ENCODE measurements around the gene CYLD.

Gene CYLD

GRCh38 chr16:50711040-50711439 is 30.8 kb upstream of the CYLD start:
- no peak for DNase-seq (ENCODE audit: low read depth in 2 of 3, low spot score in 2 of 3)

GRCh38 chr16:50711862-50712559 is 29.9 kb upstream of the CYLD start:
- DNase-seq (ENCODE audit: low read depth in 2 of 3, low spot score in 2 of 3), result no peak

DNA sequence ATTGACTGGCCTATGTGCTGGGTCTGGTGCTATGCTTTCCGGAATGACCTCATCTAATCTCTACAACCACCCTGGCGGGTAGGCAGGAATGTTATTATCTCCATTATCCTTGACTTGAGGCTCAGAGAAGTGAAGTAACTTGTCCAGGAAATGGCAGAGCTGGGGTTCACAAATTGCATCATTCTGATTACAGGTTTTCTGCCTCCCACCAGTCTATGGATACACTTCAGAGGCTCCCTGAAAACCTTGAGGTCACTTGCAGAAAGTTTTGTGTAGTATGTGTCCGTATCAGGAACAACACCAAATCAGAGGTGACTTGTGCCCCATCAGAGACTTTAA is 29.4 kb upstream of the CYLD start:
- DNase-seq (ENCODE audit: low read depth in 2 of 3, low spot score in 2 of 3), result no peak

DNA sequence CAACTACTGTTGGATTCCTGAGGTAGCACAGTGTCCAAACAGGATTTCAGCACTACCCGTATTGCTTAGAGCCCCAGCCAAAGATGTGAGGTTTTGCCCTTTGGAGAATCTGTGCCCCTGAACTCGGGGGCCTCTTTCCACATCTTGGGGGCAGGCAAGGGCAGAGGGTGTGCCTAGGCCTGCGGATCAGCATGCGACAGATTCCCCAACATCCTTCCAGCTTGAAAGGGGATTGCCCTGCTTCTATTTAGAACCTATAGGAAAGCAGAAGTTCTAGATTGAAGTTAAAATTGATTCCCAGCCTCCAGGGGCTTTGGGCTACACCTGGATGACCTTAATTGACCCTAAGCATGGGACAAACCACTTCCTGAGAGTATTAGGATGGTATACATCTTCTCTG is 28.9 kb upstream of the CYLD start:
- DNase-seq (ENCODE audit: low read depth in 2 of 3, low spot score in 2 of 3), result no peak

- DNase-seq (ENCODE audit: low read depth in 2 of 3, low spot score in 2 of 3), result no peak
Measured at GRCh38 chr16:50717091-50717490, 24.8 kb upstream of the CYLD start.

GRCh38 chr16:50717494-50717893 is 24.4 kb upstream of the CYLD start:
- DNase-seq (ENCODE audit: low read depth in 2 of 3, low spot score in 2 of 3), result no peak

DNA sequence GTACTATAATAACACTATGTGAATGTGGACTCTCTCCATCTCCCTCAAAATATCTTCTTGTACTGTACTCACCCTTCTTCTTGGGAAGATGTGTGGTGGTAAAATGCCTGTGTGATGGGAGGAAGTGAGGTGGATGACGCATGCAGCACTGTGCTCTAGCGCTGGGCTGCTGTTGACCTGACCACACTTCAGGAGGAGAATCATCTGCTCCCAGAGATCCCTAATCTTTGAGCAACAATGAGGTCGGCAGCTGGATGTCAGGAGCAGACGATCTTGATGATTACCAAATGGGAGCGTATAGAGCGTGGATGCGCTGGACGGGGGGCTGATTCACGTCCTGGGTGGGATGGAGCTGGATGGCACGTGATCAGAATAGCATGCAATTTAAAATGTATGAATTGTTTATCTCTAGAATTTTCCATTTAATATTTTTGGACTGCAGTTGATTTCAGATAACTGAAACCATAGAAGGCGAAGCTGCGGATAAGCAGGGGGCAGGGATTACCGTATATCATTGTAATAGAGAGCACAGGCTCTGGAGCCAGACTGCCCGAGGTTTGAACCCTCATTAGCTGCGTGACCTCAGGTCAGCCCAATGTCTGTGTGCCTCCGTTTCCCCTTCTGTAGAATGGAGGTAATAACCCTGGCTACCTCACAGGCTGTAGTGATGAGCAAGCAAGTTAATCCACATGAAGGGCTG is 23.7 kb upstream of the CYLD start:
- DNase-seq (ENCODE audit: low read depth in 2 of 3, low spot score in 2 of 3), result no peak

DNA sequence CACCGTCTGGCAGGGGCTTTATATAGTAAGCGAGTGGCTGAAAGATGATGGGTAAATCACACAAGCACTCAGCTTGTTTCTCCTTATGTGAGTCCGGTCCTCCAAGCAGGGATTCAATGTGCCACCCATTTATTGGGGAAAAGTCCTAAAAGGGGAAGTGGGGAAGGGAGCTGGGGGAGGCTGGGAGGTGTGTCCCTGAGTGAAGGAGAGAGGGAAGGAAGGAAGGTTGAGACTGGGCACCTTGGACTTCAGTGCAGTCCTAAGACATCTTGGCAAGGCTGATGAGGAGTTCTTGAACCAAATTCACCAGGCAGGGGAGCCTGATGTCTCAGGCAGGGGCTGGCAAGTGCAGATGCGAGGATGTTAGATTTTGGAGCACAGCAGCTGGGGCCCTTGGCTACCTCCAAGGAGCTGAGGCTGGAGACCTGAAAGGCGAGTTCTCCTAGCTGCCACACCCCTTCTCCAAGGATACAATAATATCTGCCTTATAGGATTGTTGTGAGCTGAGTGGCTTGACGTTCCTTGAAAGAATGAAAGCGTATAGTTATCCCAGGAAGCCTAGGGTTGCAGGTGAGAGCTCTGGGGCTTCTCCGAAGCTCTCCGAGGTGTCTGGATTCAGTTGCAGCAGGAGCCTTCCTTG is 23.0 kb upstream of the CYLD start:
- no peak for DNase-seq (ENCODE audit: low read depth in 2 of 3, low spot score in 2 of 3)

DNA sequence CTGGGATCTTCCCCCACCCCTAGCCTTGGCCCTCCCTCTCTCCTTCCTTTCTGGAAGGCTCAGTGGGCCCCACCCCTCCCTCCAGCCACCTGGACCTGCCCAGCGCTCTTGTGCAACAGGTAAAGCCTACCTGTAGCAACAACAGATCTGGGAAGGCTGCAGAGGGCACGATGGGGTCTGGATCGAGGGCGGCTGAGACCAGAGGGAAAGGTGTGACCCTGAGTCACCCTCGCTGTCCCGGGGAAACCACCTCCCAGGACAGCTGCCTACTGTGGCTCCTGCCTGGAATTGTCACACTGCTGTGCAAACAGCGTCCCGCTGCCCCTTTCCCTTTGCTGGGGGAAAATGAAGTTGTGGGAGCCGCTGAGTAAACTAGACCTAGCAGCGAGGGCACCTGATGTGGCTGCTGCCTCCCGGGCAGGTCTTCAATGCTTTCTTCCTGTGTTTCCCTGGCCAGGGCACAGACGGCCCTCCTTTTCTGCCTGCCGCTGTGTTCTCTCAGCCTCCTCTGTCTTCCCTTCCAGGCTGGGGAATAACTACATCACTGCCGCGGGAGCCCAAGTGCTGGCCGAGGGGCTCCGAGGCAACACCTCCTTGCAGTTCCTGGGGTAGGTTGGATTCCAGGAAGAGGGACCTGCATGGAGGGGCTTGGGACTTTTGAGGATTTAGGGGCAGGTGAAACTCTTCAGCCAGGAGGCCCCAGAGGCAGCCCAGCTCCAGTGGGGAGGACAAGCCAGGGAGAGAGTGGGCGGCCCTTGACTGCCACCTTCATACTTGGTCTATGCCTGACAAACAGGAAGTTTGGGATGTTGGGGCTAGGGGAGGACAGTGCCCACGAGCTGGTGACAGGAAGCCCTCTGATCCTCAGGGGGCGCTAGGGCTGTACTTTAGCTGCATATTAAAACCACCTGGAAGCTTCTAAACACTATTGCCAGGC is 22.2 kb upstream of the CYLD start:
- no peak for DNase-seq (ENCODE audit: low read depth in 2 of 3, low spot score in 2 of 3)

DNA sequence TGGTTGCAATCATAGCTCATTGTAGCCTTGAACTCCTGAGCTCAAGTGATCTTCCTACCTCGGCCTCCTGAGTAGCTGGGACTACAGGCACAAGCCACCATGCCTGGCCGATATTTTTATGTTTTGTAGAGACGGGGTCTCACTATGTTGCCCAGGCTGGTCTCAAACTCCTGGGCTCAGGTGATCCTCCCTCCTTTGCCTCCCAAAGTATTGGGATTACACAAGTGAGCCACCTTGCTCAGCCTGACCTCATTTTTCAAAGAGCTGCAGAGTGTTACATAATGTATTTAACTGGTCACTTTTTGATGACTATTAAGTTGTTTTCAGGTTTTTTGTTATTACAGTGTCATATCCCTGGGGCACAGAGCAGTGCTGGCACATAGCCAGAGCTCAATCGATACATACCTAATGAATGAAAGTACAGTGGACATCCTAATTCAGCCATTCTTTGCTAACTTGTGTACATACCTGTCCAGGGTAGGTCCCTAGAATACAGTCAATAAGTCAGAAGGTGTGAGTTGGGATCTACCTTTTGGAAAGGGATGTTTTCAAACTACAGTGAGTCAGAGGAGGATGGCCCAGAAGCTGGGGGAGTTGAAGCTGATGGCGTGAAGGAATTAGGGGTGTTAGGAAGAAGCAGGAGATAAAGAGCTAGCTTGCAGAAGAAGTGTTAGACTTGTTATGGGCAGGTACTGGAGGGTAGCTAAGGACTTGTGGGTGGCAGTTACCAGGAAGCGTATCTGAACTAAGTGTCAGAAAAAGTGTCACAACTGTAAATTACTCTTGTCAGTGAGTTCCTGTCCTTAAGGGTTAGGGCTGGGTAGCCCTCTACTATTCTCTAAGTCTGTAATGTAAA is 20.1 kb upstream of the CYLD start:
- DNase-seq (ENCODE audit: low read depth in 2 of 3, low spot score in 2 of 3), result no peak

DNA sequence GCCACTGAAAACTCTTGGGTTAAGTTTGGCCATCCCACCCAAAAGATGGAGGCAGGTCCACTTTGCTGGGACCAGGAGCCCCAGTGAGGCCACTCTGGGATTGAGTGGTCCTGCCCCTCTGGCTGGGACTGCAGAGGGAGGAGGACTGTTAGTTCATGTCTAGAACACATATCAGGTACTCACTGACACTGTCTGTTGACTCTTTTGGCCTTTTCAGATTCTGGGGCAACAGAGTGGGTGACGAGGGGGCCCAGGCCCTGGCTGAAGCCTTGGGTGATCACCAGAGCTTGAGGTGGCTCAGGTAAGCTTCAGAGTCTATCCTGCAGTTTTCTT is 19.5 kb upstream of the CYLD start:
- DNase-seq (ENCODE audit: low read depth in 2 of 3, low spot score in 2 of 3), result no peak

GRCh38 chr16:50722960-50723359 is 18.9 kb upstream of the CYLD start:
- DNase-seq (ENCODE audit: low read depth in 2 of 3, low spot score in 2 of 3), result no peak

GRCh38 chr16:50724306-50724705 is 17.6 kb upstream of the CYLD start:
- no peak for DNase-seq (ENCODE audit: low read depth in 2 of 3, low spot score in 2 of 3)

- DNase-seq (ENCODE audit: low read depth in 2 of 3, low spot score in 2 of 3), result no peak
Measured at GRCh38 chr16:50731130-50731988, 10.5 kb upstream of the CYLD start.

DNA sequence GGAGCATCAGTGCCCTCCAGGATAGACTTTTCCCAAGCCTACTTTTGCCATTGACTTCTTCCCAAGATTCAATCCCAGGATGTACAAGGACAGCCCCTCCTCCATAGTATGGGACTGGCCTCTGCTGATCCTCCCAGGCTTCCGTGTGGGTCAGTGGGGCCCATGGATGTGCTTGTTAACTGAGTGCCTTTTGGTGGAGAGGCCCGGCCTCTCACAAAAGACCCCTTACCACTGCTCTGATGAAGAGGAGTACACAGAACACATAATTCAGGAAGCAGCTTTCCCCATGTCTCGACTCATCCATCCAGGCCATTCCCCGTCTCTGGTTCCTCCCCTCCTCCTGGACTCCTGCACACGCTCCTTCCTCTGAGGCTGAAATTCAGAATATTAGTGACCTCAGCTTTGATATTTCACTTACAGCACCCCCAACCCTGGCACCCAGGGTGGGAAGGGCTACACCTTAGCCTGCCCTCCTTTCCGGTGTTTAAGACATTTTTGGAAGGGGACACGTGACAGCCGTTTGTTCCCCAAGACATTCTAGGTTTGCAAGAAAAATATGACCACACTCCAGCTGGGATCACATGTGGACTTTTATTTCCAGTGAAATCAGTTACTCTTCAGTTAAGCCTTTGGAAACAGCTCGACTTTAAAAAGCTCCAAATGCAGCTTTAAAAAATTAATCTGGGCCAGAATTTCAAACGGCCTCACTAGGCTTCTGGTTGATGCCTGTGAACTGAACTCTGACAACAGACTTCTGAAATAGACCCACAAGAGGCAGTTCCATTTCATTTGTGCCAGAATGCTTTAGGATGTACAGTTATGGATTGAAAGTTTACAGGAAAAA is 9.7 kb upstream of the CYLD start:
- no peak for DNase-seq (ENCODE audit: low read depth in 2 of 3, low spot score in 2 of 3)

DNA sequence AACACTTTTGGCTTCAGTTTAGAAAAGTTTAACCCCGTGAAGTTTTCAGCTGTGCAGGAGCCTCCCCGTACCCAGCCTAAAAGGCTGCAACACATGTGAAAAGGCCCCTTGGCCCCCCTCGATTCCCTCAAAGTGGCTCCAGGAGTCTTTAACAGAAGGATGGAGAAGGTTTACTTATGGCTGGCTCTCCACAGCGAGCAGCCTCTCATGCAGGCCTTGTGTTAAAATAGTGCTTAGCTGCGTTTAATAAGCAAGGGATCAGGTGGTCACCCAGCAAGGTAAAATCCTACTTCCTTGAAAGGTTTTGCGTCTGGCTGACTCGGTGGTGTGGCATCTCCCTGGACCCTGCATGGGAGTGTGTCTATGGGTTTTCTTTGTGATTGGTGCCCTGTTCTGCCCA is 8.4 kb upstream of the CYLD start:
- no peak for DNase-seq (ENCODE audit: low read depth in 2 of 3, low spot score in 2 of 3)

DNA sequence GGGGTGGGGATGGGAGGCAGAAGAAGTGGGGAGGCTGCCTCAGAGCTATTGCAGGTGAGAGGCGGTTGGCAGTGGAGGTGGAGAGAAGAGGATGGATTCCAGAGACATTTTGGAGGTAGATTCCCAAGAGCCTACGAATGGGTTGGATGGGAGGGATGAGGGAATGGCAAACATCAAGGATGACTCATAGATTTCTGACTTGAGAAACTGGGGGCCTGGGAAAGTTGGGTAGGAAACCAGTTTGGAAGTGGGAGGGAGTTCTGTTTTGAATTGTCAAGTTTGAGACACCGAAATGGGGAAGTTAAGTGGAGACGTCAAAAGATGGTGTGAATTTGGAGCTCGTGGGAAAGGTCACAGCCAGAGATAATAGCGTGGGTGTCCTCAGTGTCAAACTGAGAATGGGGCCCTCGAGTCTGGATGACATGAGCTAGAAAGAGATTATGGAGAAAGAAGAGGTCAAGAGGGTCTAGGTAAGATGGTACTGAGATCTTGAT is 6.2 kb upstream of the CYLD start:
- no peak for DNase-seq (ENCODE audit: low read depth in 2 of 3, low spot score in 2 of 3)

DNA sequence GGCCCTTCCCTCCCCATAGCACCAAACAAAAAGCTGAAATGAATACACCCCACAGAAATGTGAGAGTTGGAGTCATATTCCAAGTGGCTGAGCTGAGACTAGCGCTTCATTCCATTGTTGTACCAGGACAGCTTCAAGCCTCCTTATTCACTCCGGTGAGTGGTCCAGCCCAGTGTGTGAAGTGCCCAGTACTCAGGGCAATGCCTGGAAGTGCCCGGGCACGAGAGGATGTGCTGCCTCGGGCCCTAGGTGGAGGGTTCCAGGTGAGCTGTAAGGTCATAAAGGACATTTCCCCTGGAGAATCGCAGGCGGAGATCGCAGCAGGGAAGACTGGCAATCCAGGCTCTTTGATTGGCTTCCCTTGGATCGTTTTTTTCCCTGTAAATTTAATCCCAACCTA is 5.4 kb upstream of the CYLD start:
- DNase-seq (ENCODE audit: low read depth in 2 of 3, low spot score in 2 of 3), result no peak
